A549 (cell line): ENCODE data around the gene SLC27A6. TPM values are rescaled to one million over a fixed set of nuclear protein-coding genes. Genes with fewer than 3 reads are reported as not detected.

Experiments
- ATAC-seq, 2 experiments: fragments of 200-7000 bp in 1 of 2; fragments of >200 bp in 1 of 2; cut with Nextera tagmentation in 1 of 2; cut with Tn5 transposase in 1 of 2; 3 replicates each; pipeline versions ENCODE4 v1.8.0 to v1.9.1; 2018 to 2020; ENCODE audit warnings: mild to moderate bottlenecking in 1 of 2, moderate library complexity in 1 of 2
- CTCF ChIA-PET: fragments of 300-600 bp; sonication (Branson Sonifier 250); formaldehyde crosslinking; extraction: SDS; loops from one replicate; lab custom pipeline; 2021; ENCODE audit warnings: antibody characterized with exemption, inconsistent platforms; lab: Yijun Ruan, JAX
- POLR2A ChIA-PET: fragments of 350-600 bp; formaldehyde crosslinking; extraction: SDS; loops from one replicate; lab custom pipeline; 2021; ENCODE audit warnings: antibody characterized with exemption, inconsistent platforms; lab: Yijun Ruan, JAX
- DNase-seq, 2 experiments: peaks; one replicate each; pipeline versions ENCODE4 v3.0.0 to v3.0.0-alpha.2; 2011 to 2016; ENCODE audit warnings: low read depth in 1 of 2, low spot score in 1 of 2
- FAIRE-seq: peaks from 2 replicates; lab custom pipeline; 2011; peaks lifted over from hg19 to GRCh38; lab: Jason Lieb, UNC
- H3K27ac ChIP-seq, 2 experiments: fragments of >200 bp; sonication (Bioruptor Twin); formaldehyde crosslinking; 3 replicates each; pipeline ENCODE4 v1.5.1; 2016 to 2017
- H3K4me1 ChIP-seq: fragments of >200 bp; sonication (Bioruptor Twin); formaldehyde crosslinking; 3 replicates; pipeline ENCODE4 v1.6.1; 2016
- H3K4me2 ChIP-seq: fragments of >200 bp; sonication (Bioruptor Twin); formaldehyde crosslinking; 3 replicates; pipeline ENCODE4 v1.6.1; 2016
- H3K4me3 ChIP-seq: fragments of >200 bp; sonication (Bioruptor Twin); formaldehyde crosslinking; 3 replicates; pipeline ENCODE4 v1.5.1; 2016
- H3K9me3 ChIP-seq: fragments of >200 bp; sonication (Bioruptor Twin); formaldehyde crosslinking; 3 replicates; pipeline ENCODE4 v1.6.1; 2016
- BHLHE40 ChIP-seq: IDR thresholded peaks from 2 replicates; pipeline ENCODE4 v1.6.1; 2012; ENCODE audit warnings: low read depth, low read length, inconsistent platforms
- CBX2 ChIP-seq: fragments of 200-600 bp; sonication (generic); IDR thresholded peaks from 2 replicates; pipeline ENCODE4 v1.6.1; 2016; ENCODE audit warnings: low read depth, mild to moderate bottlenecking, borderline replicate concordance
- CHD4 ChIP-seq: fragments of 200-600 bp; sonication (generic); IDR thresholded peaks from 2 replicates; pipeline ENCODE4 v1.6.1; 2016; ENCODE audit warnings: antibody characterized with exemption, mild to moderate bottlenecking, borderline replicate concordance
- EHMT2 ChIP-seq: fragments of 200-600 bp; sonication (generic); IDR thresholded peaks from 2 replicates; pipeline ENCODE4 v1.6.1; 2016; ENCODE audit warnings: antibody characterized with exemption, low read depth, mild to moderate bottlenecking, moderate library complexity
- FOSL2 ChIP-seq, 2 experiments: fragments of 450-650 bp in 1 of 2; fragments of >200 bp in 1 of 2; sonication (Bioruptor Twin) in 1 of 2; formaldehyde crosslinking; IDR thresholded peaks; 2 replicates each; pipeline versions ENCODE4 v1.5.0 to v1.6.1; 2016 to 2020; ENCODE audit warnings: mild to moderate bottlenecking in 1 of 2, moderate library complexity in 1 of 2
- HOXB5 ChIP-seq: fragments of 250-450 bp; sonication (Bioruptor Pico); IDR thresholded peaks from 2 replicates; pipeline ENCODE4 v1.5.0; 2020; ENCODE audit warnings: mild to moderate bottlenecking, moderate library complexity
- MAZ ChIP-seq: fragments of 150-350 bp; IDR thresholded peaks from 2 replicates; pipeline ENCODE4 v1.6.1; 2014; ENCODE audit warnings: antibody characterized with exemption, low read depth, low read length, borderline replicate concordance
- POLR2AphosphoS2 ChIP-seq: conservative IDR thresholded peaks from 2 replicates; pipeline ENCODE4 v1.6.1; 2012; ENCODE audit warnings: low read length, improper control_type of control experiment, inconsistent platforms
- RARB ChIP-seq: fragments of 250-450 bp; sonication (Bioruptor Pico); IDR thresholded peaks from 2 replicates; pipeline ENCODE4 v1.8.0; 2021; ENCODE audit warnings: mild to moderate bottlenecking, moderate library complexity
- RCOR1 ChIP-seq: fragments of 150-350 bp; IDR thresholded peaks from 2 replicates; pipeline ENCODE4 v1.6.1; 2014; ENCODE audit warnings: antibody characterized with exemption, low read length, low read depth
- RNF2 ChIP-seq: fragments of 200-600 bp; sonication (generic); IDR thresholded peaks from 2 replicates; pipeline ENCODE4 v1.6.1; 2016; ENCODE audit warnings: low read depth, mild to moderate bottlenecking, antibody characterized with exemption, moderate library complexity, borderline replicate concordance
- ZNF302 ChIP-seq: fragments of 250-450 bp; sonication (Bioruptor Pico); IDR thresholded peaks from 2 replicates; pipeline ENCODE4 v1.9.0; 2021; ENCODE audit warnings: inconsistent platforms, mild to moderate bottlenecking, moderate library complexity
- ZSCAN20 ChIP-seq: fragments of 250-450 bp; sonication (Bioruptor Pico); IDR thresholded peaks from 2 replicates; pipeline ENCODE4 v1.8.0; 2022; ENCODE audit warnings: mild to moderate bottlenecking, moderate library complexity
- WGBS: methylation state at CpG from one replicate; pipeline ENCODE4 v1.1.6; 2017; ENCODE audit errors: missing lambda C conversion rate; 5-methylcytosine and 5-hydroxymethylcytosine counted together
- polyA plus RNA-seq, 4 experiments: library from polyadenylated mRNA; depleted of rRNA in 3 of 4; stranded (reverse); fragments of >200 nt; fragmentation: RNase III in 1 of 4; extraction: RNeasy Plus Mini Kit Qiagen cat#74134 plus additional on column Dnase treatment in 1 of 4; gene quantifications; 2 replicates in 3 of 4; 3 replicates in 1 of 4; pipeline ENCODE4 v1.2.3, GENCODE V29; 2011 to 2017
- TF ChIP-seq, protein P1 (sequence below): fragments of 150-350 bp; IDR thresholded peaks from 2 replicates; pipeline ENCODE4 v1.6.1; 2014; ENCODE audit warnings: low read depth, mild to moderate bottlenecking, low read length
- TF ChIP-seq, protein P2 (sequence below): fragments of 250-450 bp; sonication (Bioruptor Pico); IDR thresholded peaks from 2 replicates; pipeline ENCODE4 v1.5.0; 2021; ENCODE audit warnings: mild to moderate bottlenecking, moderate library complexity, borderline replicate concordance

SLC27A6 gene
- polyA plus RNA-seq, 2 of the 4 experiments (the other 2 are of a cell fraction): 0.05 TPM; not detected in 1

DNA sequence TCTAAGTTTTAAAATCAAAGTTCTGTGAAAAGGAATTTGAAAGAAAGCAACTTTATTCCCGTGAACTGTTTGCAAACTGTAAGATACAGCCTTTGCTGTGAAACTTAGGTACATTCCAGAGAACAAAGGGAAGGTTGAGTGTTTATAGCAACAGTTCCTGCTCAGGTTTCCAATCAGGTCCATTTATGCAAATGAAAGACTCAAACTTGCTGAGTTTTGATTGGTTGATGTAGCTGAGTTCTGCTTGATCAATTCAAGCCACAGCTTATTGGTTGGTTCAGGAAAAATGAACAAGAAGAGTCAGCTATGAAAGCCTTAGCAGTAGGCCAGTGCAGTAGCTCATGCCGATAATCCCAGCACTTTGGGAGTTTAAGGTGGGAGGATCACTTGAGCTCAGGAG, 37.9 kb downstream of the SLC27A6 start:
- FAIRE-seq: no peak
- no peak overlapping the region for H3K4me2 ChIP-seq
- no peak overlapping the region for H3K4me3 ChIP-seq
- H3K9me3 ChIP-seq: no peaks in the 10 kb centered on the region
- no peak for TF ChIP-seq EHMT2
- TF ChIP-seq, all 56 proteins: peak for 0
- no peak overlapping the region for H3K27ac ChIP-seq
- CTCF ChIA-PET: no interaction called here
- ATAC-seq (no peak), DNase-seq (no peak)
- WGBS: 64% methylated on average over 2 of the region's 2 CpGs
- POLR2A ChIA-PET: no interaction called here
- no peaks in the 10 kb centered on the region for H3K4me1 ChIP-seq

DNA sequence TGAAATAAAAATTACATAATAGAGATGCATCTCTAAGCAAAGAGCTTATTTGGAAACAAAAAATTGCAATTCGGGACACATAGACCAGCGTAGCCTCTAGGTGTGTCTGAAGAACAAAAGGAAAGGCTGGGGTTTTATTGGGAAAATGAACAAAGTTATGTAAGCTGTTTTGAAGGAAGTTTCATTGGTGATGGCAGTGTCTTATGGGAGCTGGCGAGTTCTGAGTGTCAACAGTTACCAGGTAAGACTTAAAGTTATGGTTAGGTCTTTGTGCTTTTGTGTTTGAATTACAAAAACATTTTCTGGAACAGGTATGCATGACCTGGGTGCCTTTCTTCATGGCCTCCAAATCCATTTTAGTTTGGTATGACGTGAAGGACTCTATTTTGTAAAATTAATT, 48.9 kb downstream of the SLC27A6 start:
- H3K4me1 ChIP-seq: no peaks in the 10 kb centered on the region
- POLR2A ChIA-PET: no interaction called here
- H3K4me3 ChIP-seq: no peak overlapping the region
- no peaks in the 10 kb centered on the region for H3K9me3 ChIP-seq
- no peak for FAIRE-seq
- no peak overlapping the region for H3K4me2 ChIP-seq
- TF ChIP-seq CBX2 (no peak), RARB (CRISPR knock-in tag) (no peak), RNF2 (no peak), HOXB5 (no peak), ZNF302 (no peak), RCOR1 (no peak), MAZ (no peak), FOSL2 (IDR thresholded peaks at IDR 0.05) (no peak), FOSL2 (CRISPR knock-in tag; IDR thresholded peaks at IDR 0.05) (no peak)
- TF ChIP-seq, protein P1, sequence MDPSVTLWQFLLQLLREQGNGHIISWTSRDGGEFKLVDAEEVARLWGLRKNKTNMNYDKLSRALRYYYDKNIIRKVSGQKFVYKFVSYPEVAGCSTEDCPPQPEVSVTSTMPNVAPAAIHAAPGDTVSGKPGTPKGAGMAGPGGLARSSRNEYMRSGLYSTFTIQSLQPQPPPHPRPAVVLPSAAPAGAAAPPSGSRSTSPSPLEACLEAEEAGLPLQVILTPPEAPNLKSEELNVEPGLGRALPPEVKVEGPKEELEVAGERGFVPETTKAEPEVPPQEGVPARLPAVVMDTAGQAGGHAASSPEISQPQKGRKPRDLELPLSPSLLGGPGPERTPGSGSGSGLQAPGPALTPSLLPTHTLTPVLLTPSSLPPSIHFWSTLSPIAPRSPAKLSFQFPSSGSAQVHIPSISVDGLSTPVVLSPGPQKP: no peak
- WGBS: 2% methylated on average over 4 of the region's 4 CpGs
- no peak overlapping the region for H3K27ac ChIP-seq
- no peak for ATAC-seq
- DNase-seq: no peak
- CTCF ChIA-PET: no interaction called here

DNA sequence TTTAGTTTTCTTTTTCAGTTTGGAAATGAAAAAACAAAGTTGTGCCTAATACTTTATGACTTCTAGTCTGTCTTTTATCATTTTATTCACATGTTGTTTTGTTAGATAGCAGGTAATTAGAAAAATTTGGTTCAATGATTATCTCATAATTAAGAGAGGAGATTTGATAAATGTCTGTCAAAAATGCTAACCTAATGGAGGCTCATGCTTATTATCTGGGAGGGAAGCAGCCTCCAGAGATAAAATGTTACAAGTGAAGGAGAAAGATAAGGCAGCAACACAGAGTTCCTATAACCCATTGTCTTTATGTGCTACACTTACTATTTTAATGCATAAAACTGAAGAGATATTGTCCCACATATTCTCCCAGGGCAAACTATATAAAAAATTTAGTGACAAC, 53.5 kb downstream of the SLC27A6 start:
- no peak for DNase-seq
- no peak for TF ChIP-seq BHLHE40
- H3K4me3 ChIP-seq: no peak overlapping the region
- CTCF ChIA-PET: no interaction called here
- POLR2A ChIA-PET: no interaction called here
- no peak for ATAC-seq
- no peaks in the 10 kb centered on the region for H3K4me1 ChIP-seq
- H3K27ac ChIP-seq: no peak overlapping the region
- H3K4me2 ChIP-seq: no peak overlapping the region
- H3K9me3 ChIP-seq: no peaks in the 10 kb centered on the region
- no peak for FAIRE-seq

DNA sequence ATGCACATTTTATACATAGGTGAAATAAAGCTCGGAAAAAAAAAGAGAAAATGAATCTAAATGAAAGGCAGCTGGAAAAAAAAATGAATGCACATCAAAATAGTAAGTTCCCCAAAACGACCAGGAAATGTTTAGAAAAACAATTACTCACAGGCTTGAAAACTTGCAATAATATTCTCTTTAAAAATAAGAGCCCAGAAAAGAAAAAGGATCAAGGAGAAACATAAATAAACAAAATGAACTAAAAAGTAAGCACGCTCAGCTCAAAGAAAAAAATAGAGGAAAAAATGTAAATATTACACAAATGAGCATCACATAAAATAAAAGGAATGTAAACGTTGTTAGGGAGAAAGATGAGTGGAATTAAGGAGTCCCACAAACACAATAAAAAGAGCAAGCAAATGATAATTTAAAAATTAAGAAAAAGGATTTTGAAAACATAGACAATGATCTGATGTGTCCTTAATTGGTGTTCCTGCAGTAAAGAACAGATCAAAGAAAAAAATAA, 54.2 kb downstream of the SLC27A6 start:
- DNase-seq: no peak
- no peak for ATAC-seq
- Histone ChIP-seq H3K27ac (no peak overlapping the region), H3K4me1 (no peaks in the 10 kb centered on the region), H3K9me3 (no peaks in the 10 kb centered on the region), H3K4me3 (no peak overlapping the region), H3K4me2 (no peak overlapping the region)
- no peak for TF ChIP-seq CBX2
- no peak for TF ChIP-seq MAZ
- TF ChIP-seq ZSCAN20 (CRISPR knock-in tag): no peak
- TF ChIP-seq CHD4: no peak
- TF ChIP-seq, protein P2, sequence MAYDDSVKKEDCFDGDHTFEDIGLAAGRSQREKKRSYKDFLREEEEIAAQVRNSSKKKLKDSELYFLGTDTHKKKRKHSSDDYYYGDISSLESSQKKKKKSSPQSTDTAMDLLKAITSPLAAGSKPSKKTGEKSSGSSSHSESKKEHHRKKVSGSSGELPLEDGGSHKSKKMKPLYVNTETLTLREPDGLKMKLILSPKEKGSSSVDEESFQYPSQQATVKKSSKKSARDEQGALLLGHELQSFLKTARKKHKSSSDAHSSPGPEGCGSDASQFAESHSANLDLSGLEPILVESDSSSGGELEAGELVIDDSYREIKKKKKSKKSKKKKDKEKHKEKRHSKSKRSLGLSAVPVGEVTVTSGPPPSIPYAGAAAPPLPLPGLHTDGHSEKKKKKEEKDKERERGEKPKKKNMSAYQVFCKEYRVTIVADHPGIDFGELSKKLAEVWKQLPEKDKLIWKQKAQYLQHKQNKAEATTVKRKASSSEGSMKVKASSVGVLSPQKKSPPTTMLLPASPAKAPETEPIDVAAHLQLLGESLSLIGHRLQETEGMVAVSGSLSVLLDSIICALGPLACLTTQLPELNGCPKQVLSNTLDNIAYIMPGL: no peak
- no peak for TF ChIP-seq POLR2AphosphoS2
- FAIRE-seq: no peak
- ChIA-PET POLR2A (no interaction called here), CTCF (no interaction called here)
- 2% methylated on average over 4 of the region's 4 CpGs for WGBS
